HK-2 (cell line): ENCODE results near the gene LARP1.
A peak's percentile ranks its signal among the peaks of the same experiment; 100 is the strongest.
"Not testable (repeated sequence)": the region's sequence is repeated elsewhere in the genome, so short reads cannot be mapped to it uniquely, and the experiment has no call there.

Experiments
- DNase-seq: peaks from one replicate; pipeline ENCODE4 v3.0.0-alpha.2; 2018; ENCODE audit not compliant: unreplicated experiment

Gene LARP1

DNA sequence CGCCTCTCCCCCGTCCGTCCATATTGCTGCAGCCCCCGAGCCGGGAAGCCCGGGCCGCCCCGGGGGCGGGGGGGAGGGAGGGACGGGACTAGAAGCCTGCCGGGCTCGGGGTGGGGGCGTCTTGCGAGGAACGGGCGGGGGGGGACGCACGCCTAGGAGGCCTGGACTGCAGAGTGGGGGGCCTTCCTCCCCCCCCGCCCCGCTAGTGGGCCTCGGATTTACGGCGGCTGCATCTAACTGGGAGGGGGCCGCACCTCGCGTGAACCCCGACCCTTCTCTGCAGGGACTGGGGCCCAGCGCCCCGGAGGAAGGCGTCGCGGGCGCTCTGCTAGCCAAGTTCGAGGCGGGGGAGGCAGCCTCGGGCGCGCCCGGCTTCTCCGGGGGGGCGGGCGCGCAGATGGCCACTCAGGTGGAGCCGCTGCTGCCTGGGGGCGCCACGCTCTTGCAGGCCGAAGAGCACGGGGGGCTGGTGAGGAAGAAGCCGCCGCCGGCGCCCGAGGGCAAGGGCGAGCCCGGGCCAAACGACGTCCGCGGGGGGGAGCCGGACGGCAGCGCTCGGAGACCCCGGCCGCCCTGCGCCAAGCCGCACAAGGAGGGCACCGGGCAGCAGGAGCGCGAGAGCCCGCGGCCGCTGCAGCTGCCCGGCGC, at the start of gene LARP1:
Gene LARP1 (plus strand): TSS at position 17 of the 648 bp plus-strand sequence. CDS start 381 bp downstream, at position 398.
- DNase-seq, result peak; percentile 37

DNA sequence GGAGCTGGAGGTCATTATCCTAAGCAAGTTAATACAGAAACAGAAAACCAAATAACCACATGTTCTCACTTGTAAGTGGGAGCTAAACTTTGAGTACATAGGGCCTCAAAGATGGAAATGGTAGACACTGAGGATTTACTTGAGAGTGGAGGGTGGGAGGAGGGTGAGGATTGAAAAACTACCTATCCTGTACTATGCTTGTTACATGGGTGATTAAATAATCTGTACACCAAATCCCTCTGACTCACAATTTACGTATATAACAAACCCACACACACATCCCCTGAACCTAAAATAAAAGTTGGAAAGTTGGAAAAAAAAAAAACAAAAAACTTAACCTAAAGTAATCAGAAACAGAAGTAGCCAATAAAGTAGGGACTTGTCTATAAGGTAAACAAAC, 48.8 kb upstream of the LARP1 start:
- no peak for DNase-seq

DNA sequence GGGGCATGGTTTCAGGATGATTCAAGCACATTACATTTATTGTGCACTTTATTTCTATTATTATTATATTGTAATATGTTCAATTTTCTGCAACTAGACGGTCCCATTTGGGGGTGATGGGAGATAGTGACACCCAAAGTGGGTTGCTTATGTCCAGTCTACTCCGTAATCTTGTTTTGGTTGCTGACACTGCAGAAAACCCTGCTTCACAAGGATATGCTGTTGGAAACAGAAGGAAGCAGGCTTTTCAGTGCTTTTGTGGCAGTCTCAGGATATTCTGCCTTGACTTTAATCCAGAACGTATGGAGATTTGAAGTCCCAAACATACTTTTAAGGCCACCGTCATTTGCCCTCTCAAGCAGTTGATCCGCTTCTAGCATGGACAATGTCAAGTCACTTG, 47.5 kb upstream of the LARP1 start:
- DNase-seq, result no peak

DNA sequence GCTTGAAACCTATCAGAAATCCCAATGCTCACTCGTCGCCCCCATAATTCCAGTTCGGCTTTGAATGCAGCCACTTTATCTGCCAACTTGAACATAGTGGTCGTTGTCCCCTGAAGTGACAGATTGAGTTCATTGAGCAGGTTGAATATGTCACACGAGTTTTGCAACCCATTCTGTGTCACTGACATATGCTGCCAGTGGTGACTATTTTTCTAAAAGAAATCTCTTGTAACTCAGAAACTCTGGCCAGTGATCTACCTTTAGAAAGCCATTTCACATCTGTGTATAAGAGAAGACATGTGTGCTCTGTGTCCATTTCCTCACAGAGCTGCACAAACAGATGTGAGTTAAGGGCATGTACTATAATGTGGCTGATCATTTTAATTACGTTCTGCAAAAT, 47.0 kb upstream of the LARP1 start:
- DNase-seq, result no peak

DNA sequence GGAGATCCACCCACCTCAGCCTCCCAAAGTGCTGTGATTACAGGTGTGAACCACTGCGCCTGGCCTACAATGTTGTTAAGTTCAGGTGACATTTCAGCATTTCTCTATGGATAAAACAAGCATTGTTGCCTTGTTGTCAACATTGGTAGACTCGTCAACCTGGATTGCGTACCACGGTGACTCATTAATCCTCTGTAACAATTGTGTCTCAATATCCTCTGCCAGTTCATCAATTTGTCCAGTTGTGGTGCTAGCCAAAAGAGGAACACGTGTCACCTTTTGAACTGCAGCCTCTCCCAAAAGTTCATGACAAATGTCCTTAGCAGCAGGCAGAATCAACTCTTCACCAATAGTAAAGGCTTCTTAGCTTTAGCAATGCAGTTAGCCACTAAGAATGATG, 46.3 kb upstream of the LARP1 start:
- no peak for DNase-seq

DNA sequence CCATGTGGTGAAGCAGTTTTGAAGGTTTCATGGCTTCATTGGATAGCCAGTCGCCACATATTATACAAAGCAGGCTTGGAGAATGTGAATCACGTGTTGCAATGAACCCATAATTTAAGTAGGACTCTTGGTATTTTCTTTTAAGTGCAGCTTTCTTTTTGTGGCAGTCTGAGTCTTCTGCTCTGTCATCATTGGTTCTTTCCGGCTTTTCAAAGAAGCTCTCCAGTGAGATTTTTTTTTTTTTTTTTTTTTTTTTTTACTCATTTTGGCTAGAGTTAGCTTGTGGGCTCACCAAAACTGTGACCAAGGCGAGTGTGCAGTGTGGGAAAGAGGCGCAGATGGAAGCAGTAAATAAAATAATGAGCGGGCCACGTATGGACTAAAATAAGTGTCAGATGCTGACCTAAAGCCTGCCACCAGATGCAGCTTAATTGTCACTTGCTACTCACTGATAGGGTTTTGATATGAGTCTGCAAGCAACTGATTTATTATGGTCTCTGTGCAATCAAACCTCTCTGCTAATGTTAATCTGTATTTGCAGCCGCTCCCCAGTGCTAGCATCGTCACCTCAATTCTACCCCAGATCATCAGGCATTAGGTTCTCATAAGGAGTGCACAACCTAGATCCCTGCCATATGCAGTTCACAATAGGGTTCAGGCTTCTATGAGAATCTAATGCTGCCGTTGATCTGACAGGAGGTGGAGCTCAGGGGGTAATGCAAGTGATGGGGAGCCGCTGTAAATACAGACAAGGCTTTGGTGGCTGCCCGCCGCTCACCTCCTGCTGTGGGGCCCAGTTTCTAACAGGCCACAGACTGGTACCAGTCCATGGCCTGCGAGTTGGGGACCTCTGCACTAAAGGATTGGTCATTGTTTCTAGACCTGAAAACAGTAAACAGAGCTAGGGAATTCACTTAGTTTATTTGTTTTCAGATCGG, 45.5 kb upstream of the LARP1 start:
- no peak for DNase-seq

DNA sequence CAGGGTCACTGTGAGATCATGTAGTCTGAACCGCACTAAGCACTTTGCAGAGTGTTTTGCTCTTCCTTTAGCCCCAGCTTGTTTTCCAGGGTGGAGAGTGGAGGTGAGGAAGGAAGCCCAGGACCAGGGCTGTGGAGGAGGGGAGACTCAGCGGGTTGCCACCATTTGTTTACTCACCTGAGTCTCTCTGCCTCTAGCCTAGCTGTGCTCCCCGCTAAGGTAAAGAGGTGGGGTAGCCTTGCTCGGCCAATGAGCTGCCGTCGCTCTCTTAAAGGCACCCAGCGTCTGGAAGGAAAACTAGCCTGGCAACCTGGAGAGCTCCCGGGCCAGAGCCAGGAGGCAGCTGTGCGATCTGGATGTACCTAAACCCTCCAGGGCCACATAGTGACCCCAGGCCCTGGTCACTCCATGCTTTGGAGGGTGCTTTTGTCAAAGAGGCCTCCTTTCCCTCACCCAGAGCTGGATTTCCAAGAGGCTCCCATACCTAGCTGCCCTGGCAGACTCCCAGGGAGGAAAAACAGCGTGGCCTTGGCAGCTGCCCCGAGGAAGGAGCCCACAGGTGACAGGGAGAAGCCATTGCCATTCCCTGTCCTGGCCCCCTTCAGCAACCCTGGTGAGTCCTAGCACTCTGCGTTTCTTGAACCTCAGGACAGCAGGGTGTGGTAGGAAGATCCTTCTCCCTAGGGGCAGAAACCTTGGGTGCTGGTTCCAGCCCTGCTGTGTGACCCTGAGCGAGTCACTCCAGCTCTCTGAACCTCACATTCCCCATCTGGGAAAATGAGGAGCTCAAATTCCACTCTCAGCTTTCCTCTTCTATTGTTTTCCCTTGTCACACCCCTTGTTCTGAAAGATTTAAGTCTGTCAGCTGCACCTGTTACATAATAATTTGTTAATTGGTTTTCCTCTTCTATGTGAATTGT, 42.4 kb upstream of the LARP1 start:
- no peak for DNase-seq

DNA sequence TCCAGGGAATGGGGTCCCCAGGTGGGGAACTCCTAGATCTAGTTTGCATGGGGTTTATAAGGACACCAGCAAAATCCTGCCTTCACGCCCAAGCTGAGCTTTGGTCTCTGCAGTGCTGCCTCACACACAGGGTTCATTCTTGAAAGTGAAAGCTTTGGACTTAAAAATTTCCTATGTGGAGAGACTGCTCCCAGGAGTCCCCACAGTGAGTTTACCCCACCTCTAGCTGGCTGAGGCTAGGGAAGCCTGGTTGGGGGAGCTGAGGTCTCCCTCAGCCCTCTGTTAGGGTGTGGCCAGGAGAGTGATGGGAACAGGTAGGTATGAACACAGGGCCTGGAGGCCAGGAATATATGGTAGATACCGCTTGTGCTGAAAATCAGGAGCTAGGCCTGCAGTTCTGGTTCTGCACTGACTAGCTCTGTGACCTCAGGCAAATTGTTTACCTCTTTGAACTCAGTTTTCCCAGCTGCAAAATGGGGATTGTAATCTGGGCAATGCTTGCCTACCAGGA, 41.5 kb upstream of the LARP1 start:
- no peak for DNase-seq

DNA sequence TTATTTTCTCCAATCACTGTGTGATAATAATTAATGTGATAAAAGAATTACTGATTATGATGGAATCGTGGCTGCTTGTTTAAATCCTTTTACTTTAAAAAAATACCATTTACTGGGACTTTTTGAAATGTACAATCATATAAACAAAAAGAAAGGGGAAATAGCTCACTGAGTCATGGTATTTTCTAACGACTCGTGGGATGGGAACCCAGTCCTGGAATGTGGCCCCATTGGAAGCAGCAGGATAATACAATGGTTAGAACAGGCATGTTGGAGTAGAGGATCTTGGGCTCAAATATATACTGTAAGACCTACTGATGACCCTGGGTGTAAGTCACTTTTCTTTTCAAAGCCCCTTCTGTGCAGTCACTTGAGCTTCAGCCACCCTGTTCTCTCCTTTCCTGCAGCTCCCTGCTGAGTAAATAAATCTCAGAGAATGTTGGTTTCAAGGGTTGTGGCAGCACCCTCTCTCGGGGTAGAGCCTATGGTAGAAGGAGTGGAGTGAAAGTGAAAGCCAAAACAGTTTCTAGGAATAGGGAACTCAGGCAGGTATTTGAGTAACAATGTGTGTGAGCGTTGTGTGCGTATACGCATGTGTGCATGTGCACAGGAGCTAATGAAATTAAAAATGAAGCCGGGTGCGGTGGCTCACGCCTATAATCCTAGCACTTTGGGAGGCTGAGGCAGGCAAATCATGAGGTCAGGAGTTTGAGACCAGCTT, 40.8 kb upstream of the LARP1 start:
- no peak for DNase-seq

DNA sequence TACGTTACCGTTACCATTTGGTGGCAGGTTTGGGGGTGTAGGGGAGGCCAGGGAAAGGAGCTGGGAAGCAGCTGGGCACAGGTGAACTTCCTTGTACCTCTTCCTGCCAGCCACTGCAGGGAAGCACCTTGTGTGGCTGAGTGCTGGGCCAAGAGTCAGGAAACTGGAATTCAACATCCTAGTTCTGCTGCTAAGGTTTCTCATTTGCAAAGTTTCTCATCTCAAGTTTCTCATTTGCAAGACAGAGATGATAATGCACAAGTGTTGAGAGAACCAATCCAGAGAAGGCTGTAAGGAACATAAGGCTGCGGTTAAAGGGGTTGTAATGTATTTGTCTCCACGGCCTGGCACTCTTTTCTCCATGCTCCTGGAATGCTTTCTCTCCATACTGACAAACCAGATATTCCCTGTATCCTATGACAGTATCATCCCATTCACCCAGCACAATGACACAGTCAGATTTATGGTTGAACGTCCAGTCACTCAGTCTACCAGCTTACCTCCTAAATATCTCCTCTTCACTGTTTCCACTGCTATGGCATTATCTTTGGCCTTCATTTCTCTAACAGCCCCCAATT, 33.6 kb upstream of the LARP1 start:
- DNase-seq, result no peak

DNA sequence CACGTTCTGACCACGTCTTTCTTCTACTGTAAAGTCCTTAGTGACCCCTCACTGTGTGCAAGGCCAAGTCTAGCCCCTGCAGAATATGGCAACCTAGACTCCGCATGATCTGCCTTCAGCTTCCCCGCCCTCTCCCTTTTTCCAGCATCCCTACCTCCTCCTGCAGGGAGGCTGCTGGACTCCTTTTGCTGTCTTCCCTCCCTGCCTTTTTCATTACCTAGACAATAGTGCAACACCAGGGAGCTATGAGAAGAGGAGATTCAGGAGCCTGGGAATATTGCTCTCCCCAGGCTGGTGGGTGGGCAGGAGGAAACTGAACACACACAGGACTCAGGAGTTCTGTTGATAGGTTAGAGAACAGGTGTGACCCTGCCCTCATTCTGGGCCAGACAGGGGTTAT, 33.1 kb upstream of the LARP1 start:
- DNase-seq, result no peak

DNA sequence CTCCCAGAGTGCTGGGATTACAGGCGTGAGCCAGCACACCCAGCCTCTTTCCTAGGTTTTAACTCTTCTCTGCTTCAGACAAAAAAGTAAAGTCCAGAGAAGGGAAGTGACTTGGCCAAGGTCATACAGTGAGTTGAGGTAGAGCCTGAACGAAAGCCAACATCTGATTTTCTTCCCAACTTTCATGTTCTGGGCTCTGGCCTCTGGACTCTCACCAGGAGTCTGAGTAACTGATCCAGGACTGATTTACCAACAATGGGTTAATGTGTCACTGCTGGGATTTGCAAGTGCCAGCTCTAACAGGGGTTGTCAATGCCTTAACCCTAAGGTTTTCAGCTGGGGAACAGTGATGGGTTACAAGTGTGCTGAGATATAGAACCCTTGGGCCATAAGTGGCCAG, 32.2 kb upstream of the LARP1 start:
- no peak for DNase-seq

DNA sequence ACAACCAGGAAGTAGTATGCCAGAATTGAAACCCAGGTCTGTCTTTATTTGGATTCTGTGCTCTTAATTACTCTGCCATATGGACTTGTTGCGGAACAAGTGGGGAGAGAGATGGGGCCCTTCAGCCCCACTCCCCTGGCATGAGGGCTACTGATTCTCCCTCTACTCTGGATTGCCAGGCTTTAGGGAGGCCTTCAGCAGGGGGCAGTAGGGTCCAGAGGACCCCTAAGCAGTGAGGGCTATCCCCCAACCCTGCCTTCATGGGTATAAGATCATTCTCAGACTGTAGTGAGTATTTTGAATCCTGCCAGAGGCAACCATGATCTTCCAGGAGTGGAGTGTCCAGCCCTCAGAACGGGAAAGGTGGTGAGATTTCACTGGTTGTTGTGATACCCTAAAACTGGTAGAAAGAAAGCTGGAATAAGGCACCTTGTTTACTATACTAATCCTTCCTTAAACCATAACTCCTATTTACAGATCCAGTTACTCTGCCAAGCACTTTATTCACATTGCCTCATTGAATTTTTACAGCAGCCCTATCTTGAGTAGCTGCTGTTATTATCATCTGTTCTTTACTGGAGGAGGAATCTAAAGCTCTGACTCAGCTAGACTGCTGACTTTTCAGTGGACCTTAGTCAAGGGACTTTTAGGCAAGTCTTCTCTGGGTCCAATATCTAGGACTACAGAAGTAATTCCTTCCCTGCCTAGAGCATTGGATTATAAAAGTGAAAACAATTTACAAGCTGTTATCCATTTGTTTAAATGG, 31.3 kb upstream of the LARP1 start:
- DNase-seq, result no peak

DNA sequence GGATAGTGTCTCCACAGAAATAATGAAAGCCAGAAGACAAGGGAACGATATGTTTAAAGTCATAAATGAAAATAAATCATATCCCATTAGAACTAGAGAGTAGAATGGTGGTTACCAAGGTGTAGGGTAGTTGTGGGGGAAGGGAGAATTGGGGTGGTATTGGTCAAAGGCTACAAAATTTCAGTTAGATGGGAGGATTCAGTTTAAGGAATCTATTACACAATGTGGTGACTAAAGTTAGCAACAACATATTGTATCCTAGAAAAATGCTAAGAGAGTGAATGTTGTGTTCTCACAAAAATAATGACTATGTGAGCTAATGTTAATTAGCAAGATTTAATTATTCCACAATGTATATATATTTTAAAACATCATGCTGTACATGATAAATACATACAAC, 27.8 kb upstream of the LARP1 start:
- DNase-seq, result no peak

DNA sequence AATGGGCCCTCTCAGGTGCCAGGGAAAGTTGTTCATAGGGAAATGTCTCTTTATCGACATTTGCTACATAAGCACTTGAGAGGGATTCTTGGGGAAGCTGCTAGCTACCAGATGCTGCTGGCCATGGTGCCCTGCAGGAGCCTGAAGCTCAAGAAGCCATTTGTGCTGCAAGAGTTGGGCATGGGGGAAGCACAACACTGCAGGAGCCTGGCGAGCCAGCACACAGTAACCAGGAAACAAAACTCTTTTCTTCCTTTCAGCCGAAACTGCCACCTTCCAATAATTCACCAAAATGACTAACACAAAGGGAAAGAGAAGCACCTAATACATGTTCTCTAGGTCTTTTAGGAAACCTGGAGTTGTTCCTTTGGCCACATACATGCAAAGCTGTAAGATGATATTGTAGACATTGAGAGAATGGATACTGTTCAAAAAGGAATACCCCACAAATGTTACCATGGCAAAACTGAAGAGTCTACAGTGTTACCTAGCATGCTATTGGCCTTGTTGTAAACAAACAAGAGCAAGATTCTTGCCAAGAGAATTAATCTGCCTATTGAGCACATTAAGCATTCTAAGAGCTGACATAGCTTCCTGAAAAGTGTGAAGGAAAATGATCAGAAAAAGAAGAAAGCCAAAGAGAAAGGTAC, 26.1 kb upstream of the LARP1 start:
- DNase-seq, result no peak

DNA sequence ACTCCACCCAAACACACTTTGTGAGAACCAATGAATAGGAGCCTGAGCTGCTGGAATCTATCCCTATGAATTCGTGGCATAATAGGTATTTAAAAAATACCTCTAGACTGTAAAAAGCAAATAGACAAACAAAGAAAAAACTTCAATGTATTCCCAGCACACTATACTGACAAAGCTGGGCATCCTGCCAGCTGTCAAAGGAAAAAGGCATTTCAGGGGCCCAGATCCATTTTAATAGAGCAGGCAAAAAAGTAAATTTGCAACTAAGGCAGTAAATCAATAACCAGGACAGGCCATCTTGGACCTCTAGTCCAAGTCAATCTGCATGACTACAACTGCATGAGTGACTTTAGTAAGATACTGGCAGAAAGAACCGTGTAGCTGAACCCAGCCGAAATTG, 25.6 kb upstream of the LARP1 start:
- no peak for DNase-seq

DNA sequence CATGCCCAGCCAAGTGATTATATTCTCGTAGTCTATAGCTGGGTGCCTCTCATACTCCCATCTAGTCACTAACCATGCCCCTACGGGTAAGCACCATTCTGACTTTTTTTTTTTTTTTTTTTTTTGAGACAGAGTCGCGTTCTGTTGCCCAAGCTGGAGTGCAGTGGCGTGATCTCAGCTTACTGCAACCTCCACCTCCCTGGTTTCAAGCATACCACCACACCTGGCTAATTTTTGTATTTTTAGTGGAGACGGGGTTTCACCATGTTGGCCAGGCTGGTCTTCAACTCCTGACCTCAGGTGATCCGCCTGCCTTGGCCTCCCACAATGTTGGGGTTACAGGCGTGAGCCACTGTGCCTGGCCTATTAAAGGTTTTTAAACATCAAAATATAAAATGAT, 24.4 kb upstream of the LARP1 start:
- not testable (repeated sequence) for DNase-seq

DNA sequence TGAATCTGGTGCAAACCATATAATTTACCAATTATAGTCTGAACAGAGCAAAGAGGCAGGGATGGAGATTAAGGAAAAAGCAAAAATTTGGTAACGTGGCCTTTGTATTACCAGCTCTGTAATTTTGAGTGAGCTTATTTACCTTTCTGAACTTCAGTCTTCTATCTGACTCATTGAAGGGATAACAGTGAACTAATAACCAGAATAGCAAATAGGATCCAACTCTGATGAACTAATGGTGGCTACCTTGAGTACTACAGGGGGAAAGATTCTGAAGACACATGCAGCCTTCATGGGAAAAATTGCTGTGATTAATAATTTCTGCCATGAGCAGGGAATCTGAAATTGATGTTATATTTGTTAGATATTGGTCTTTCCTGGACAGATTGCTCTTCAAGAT, 23.0 kb upstream of the LARP1 start:
- no peak for DNase-seq

DNA sequence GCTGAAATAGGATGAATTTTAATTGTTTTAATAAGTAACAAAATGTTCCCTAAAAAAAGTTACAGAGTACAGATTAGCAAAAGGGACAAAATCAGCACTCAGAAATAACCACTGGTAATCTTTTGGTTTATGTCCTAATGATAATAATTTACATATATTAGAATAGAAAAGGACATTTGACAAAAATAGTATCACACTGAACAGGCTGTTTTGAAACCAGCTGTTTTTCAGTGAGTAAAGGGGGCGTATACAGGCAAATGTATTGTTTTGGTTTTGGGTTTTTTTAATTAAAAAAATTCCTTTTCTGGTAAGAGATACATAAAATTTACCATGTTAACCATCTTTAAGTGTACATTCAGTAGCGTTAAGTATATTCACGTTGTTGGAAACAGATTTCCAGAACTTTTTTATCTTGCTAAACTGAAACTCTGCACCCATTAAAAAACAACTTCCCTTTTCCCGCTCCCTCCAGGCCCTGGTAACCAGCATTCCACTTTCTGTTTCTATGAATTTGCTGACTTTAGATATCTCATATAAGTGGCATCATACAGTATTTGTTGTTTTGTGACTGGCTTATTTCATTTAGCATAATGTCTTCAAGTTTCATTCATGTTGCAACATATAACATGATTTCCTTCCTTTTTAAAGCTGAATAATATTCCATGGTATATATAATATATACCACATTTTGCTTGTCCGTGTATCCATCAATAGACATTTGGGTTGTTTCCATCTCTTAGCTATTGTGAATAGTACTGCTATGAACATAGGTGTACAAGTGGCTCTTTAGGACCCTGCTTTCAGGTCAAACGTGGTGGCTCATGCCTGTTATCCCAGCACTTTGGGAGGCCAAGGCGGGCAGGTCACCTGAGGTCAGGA, 20.6 kb upstream of the LARP1 start:
- no peak for DNase-seq
